Central memory CD4-positive, alpha-beta T cell (primary cell): Measurements from ENCODE around the gene RNF34.

Experiments
- DNase-seq: peaks from one replicate; pipeline ENCODE4 v3.0.0; 2022

Gene RNF34

GRCh38 chr12:121468499-121468801 is 68.5 kb downstream of the RNF34 start:
- DNase-seq: no peak

GRCh38 chr12:121470751-121471150 is 70.8 kb downstream of the RNF34 start:
- DNase-seq: no peak

GRCh38 chr12:121472150-121472905 is 72.4 kb downstream of the RNF34 start:
- no peak for DNase-seq
